Right lobe of liver (tissue), 6 donors: ENCODE data around the gene SLC34A3. TPM values are rescaled to one million over a fixed set of nuclear protein-coding genes. Genes with fewer than 3 reads are reported as not detected.

Source experiments
- ATAC-seq, 4 donors: fragments of 200-7000 bp; cut with Tn5 transposase; one replicate each; pipeline ENCODE4 v1.9.1; 2020; ENCODE audit warnings: mild to moderate bottlenecking in 4 of 4, moderate library complexity in 4 of 4
- DNase-seq, 3 donors: peaks; one replicate each; pipeline ENCODE4 v3.0.0-alpha.2; 2020
- H3K27ac ChIP-seq, 3 donors: fragments of 200-600 bp; one replicate each; pipeline ENCODE4 v1.8.0; 2022
- H3K27me3 ChIP-seq, 2 donors: fragments of 200-600 bp; one replicate each; pipeline ENCODE4 v1.8.0; 2022
- H3K36me3 ChIP-seq, 4 donors: fragments of 200-600 bp; sonication (generic) in 1 of 4; one replicate each; pipeline versions ENCODE4 v1.5.1 to v1.8.0; 2017 to 2022; ENCODE audit warnings: control low read depth in 1 of 4
- H3K4me1 ChIP-seq, 4 donors: fragments of 200-600 bp; sonication (generic) in 1 of 4; one replicate each; pipeline versions ENCODE4 v1.5.1 to v1.8.0; 2017 to 2022; ENCODE audit warnings: control low read depth in 1 of 4
- H3K4me3 ChIP-seq, 3 donors: fragments of 200-600 bp; one replicate each; pipeline ENCODE4 v1.8.0; 2022
- H3K9me3 ChIP-seq, 4 donors: fragments of 200-600 bp; sonication (generic) in 1 of 4; one replicate each; pipeline versions ENCODE4 v1.5.1 to v1.8.0; 2017 to 2022; ENCODE audit warnings: control low read depth in 1 of 4
- CTCF ChIP-seq, 4 donors: fragments of 200-600 bp in 3 of 4; fragments of 450-650 bp in 1 of 4; IDR thresholded peaks; one replicate each; pipeline versions ENCODE4 v1.5.1 to v1.8.0; 2016 to 2022; ENCODE audit warnings: antibody characterized with exemption in 4 of 4, mild to moderate bottlenecking in 2 of 4
- POLR2A ChIP-seq: fragments of 450-650 bp; IDR thresholded peaks from one replicate; pipeline ENCODE4 v1.6.1; 2017; ENCODE audit warnings: antibody characterized with exemption, mild to moderate bottlenecking
- WGBS: methylation state at CpG from one replicate; pipeline ENCODE4 v1.1.6; 2018; ENCODE audit warnings: low coverage, low lambda C conversion rate; ENCODE audit not compliant: insufficient coverage; ENCODE audit errors: missing lambda C conversion rate; 5-methylcytosine and 5-hydroxymethylcytosine counted together
- intact Hi-C, 2 donors: fragments of 100-400 bp; cut with DNase I; formaldehyde crosslinking; loops; one replicate each; pipeline versions ENCODE4 v1.11.2 to v1.14.1; 2022
- total RNA-seq, 6 experiments: library from RNA; depleted of rRNA in 2 of 6; stranded (reverse); fragments of >200 nt in 2 of 6; fragmentation: NEBNext Ultra II Directional in 3 of 6; extraction: Animal tissue kit (Norgen Biotek cat#: 25700) in 3 of 6; gene quantifications; one replicate each; pipeline versions ENCODE4 v1.1.0 to v1.2.4, GENCODE V29; 2016 to 2023
- donor health status: DM: no; HTN: yes; CAD: no.
- donor health status: DM: no; HTN: no; CAD: no.
- donor health status: DM: no; HTN: no; CAD: no.
- donor health status: DM: no; HTN: yes; CAD: no.
- donor health status: DM: no; HTN: yes; CAD: no.

SLC34A3 gene
- total RNA-seq, 6 experiments from 2014 or later, result not detected

DNA sequence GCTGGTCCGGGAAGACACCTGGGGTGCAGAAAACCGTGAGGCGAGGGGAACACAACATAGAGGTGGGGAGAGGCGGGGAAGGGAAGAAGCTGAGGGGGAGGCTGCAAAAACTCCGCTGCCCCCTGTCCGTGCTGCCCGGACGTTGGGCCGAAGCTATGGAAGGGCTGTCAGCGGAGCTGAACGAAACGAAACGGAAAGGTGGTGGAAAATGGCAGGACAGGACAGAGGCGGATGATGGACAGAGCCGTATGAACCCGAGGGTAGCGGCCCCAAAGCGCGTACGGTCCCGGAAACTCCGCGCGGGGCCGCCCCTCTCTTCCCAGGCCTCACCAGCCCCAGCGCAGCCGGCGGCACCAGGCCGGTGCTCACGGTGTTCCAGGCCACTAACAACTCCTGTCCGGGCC is 42.6 kb upstream of the SLC34A3 start:
- H3K9me3 ChIP-seq, result no peaks in the 10 kb centered on the region
- peaks cover 0 to 23% (median 9%) of the 10 kb centered on the region in 4 donors for H3K36me3 ChIP-seq
- no peak for TF ChIP-seq CTCF (IDR thresholded peaks at IDR 0.05)
- TF ChIP-seq POLR2A, result no peak
- H3K4me3 ChIP-seq, result peak overlapping the region; percentile 90 to 100 (median 98)
- no peaks in the 10 kb centered on the region for H3K27me3 ChIP-seq
- peaks cover 0 to 34% (median 15%) of the 10 kb centered on the region in 4 donors for H3K4me1 ChIP-seq
- no peak for ATAC-seq
- H3K27ac ChIP-seq, result peak overlapping the region; percentile 85 to 92 (median 91)
- WGBS, result 0% methylated on average over 4 of the region's 31 CpGs
- intact Hi-C loops, result loop anchor here in 1 of 2 donors (10.0 kb wide), 1 partner anchor 47 kb away; the partner anchor contains the start of gene SLC34A3
- DNase-seq, result no peak

DNA sequence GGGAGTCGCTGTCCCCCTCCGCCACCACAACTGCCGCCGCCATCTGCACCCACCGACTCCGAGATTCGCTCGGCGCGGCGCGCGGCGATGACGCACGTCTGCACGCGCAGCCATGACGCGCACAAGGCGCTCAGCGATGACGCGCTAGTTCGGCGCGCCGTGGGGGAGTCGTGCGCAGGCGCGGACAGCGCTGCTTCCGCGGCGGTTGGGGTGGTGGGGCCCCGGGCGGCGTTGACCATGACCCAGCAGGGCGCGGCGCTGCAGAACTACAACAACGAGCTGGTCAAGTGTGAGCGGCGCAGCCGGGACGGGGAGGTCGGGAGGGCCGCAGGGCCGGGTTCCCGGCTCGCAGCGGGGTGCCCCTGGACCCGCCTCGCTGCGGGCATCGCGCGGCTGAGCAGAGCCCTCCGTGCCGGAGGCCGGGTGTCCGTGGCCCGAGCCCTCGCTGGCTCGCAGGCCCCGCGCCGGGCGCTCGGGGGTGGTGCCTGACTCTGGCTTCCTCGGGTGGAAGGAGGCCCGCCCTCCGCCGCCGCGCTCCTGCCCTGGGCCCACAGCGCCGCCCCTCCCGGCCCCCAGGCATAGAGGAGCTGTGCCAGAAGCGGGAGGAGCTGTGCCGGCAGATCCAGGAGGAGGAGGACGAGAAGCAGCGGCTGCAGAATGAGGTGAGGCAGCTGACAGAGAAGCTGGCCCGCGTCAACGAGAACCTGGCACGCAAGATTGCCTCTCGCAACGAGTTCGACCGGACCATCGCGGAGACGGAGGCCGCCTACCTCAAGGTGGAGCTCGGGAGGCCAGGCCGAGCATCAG is 42.0 kb upstream of the SLC34A3 start, which contains the start of the genes ANAPC2 and SSNA1:
Gene ANAPC2 (minus strand): TSS at position 71 of the 807 bp plus-strand sequence. CDS start 28 bp downstream, at position 43.
Gene SSNA1 (plus strand): TSS at position 187 of the 807 bp plus-strand sequence. CDS start 51 bp downstream, at position 238.
- peak; percentile 91 to 94 (median 93) for DNase-seq
- ATAC-seq, result peak; percentile 79 to 90 (median 83)
- H3K27ac ChIP-seq, result peak within 1 kb of the TSS; percentile 85 to 92 (median 91)
- TF ChIP-seq CTCF (IDR thresholded peaks at IDR 0.05) (peak; percentile 3 to 43 (median 18)), POLR2A (peak; percentile 88)
- H3K27me3 ChIP-seq, result no peaks in the 10 kb centered on the region
- H3K4me3 ChIP-seq, result peak within 1 kb of the TSS; percentile 90 to 100 (median 98)
- peaks cover 0 to 18% (median 5%) of the 10 kb centered on the region in 4 donors for H3K36me3 ChIP-seq
- 0% methylated on average over 14 of the region's 98 CpGs for WGBS
- peaks cover 0 to 34% (median 15%) of the 10 kb centered on the region in 4 donors for H3K4me1 ChIP-seq
- no peaks in the 10 kb centered on the region for H3K9me3 ChIP-seq
- intact Hi-C loops, result loop anchor here in 1 of 2 donors (10.0 kb wide), 1 partner anchor 46 kb away; the partner anchor contains the start of gene SLC34A3

GRCh38 chr9:137189297-137190295 is 41.1 kb upstream of the SLC34A3 start:
- H3K4me3 ChIP-seq, result peak overlapping the region; percentile 90 to 100 (median 98)
- peaks cover 0 to 17% (median 4%) of the 10 kb centered on the region in 4 donors for H3K36me3 ChIP-seq
- 14% methylated on average over 8 of the region's 23 CpGs for WGBS
- peaks cover 0 to 42% (median 19%) of the 10 kb centered on the region in 4 donors for H3K4me1 ChIP-seq
- peak overlapping the region; percentile 85 to 92 (median 91) for H3K27ac ChIP-seq
- no peaks in the 10 kb centered on the region for H3K27me3 ChIP-seq
- TF ChIP-seq CTCF (IDR thresholded peaks at IDR 0.05), result no peak
- TF ChIP-seq POLR2A, result no peak
- no peak for DNase-seq
- peak in 2 of 4 donors; percentile 3 to 20 for ATAC-seq
- intact Hi-C loops, result loop anchor here in 1 of 2 donors (10.0 kb wide), 1 partner anchor 45 kb away; the partner anchor contains the start of gene SLC34A3
- H3K9me3 ChIP-seq, result no peaks in the 10 kb centered on the region

DNA sequence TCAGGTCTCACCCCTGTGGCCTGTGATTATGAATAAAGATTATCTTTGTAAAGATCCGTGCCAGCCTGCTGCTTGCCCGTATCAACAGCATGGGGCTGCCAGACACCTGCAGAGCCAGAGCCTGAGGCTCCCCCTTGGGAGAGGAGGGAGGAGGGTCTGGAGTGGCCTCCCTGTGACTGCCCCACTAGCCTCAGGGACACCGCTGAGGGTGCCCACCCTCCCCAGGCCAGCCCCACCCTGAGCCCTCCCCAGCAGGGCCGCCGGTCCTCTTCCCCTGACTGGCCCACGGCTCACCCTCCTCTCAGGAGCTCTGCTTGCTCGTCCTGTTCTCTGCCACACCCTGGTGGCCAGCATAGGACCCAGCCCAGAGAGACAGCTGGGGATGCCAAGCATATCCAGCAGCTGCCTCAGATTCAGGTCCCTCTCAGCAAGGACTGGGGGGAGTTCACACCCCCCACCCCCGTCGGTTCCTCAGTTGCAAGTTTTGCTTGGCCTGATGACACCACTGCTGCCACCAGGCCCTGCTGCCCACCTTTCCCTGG is 40.3 kb upstream of the SLC34A3 start:
- TF ChIP-seq CTCF (IDR thresholded peaks at IDR 0.05) (no peak), POLR2A (no peak)
- Histone ChIP-seq H3K4me3 (no peak overlapping the region), H3K27me3 (no peaks in the 10 kb centered on the region), H3K4me1 (peaks cover 0 to 50% (median 23%) of the 10 kb centered on the region in 4 donors), H3K9me3 (no peaks in the 10 kb centered on the region), H3K36me3 (peaks cover 0 to 17% (median 4%) of the 10 kb centered on the region in 4 donors), H3K27ac (no peak overlapping the region)
- no peak for ATAC-seq
- intact Hi-C loops, result no loop called here
- no peak for DNase-seq
- WGBS, result 78% methylated on average over 3 of the region's 9 CpGs
